Activated naive CD8-positive, alpha-beta T cell treated with anti-CD3 and anti-CD28 coated beads, Interleukin-2, amount 50 U/mL, for 16 hours (primary cell): ENCODE measurements around the gene ZC3HAV1L.
"Not testable (repeated sequence)": the region's sequence is repeated elsewhere in the genome, so short reads cannot be mapped to it uniquely, and the experiment has no call there.

Source experiments
- DNase-seq: peaks from one replicate; pipeline ENCODE4 v3.0.0-alpha.2; 2020; ENCODE audit warnings: low read depth, low spot score

ZC3HAV1L gene

GRCh38 chr7:139035586-139036353 is at the start of gene ZC3HAV1L:
Gene ZC3HAV1L, minus strand, starts transcription at chr7:139036042. Its CDS starts 25 bp downstream, at chr7:139036017.
- no peak for DNase-seq

GRCh38 chr7:139084709-139085108 is 48.9 kb upstream of the ZC3HAV1L start:
- DNase-seq: no peak

- DNase-seq: no peak
These were observed 45.7 kb upstream of the ZC3HAV1L start for GRCh38 chr7:139081584-139081983.

- no peak for DNase-seq
These were observed 45.1 kb upstream of the ZC3HAV1L start for GRCh38 chr7:139080905-139081304.

- DNase-seq: no peak
These were observed 44.0 kb upstream of the ZC3HAV1L start for GRCh38 chr7:139079861-139080260.

GRCh38 chr7:139078911-139079310 is 43.1 kb upstream of the ZC3HAV1L start:
- DNase-seq: no peak

GRCh38 chr7:139078399-139078798 is 42.6 kb upstream of the ZC3HAV1L start:
- DNase-seq: no peak

- not testable (repeated sequence) for DNase-seq
These were observed 41.9 kb upstream of the ZC3HAV1L start for GRCh38 chr7:139077706-139078105.

GRCh38 chr7:139075871-139076686 is 40.2 kb upstream of the ZC3HAV1L start:
- DNase-seq: no peak

- peak; percentile 26 for DNase-seq
These were observed 39.3 kb upstream of the ZC3HAV1L start for GRCh38 chr7:139075031-139075652.

- no peak for DNase-seq
These were observed 37.0 kb upstream of the ZC3HAV1L start for GRCh38 chr7:139072796-139073195.

GRCh38 chr7:139071680-139072079 is 35.8 kb upstream of the ZC3HAV1L start:
- DNase-seq: no peak

GRCh38 chr7:139068544-139069399 is 32.9 kb upstream of the ZC3HAV1L start:
- DNase-seq: no peak

- DNase-seq: no peak
These were observed 30.5 kb upstream of the ZC3HAV1L start for GRCh38 chr7:139066315-139066714.

- no peak for DNase-seq
These were observed 29.5 kb upstream of the ZC3HAV1L start for GRCh38 chr7:139065323-139065722.

GRCh38 chr7:139061416-139061815 is 25.6 kb upstream of the ZC3HAV1L start:
- DNase-seq: no peak

GRCh38 chr7:139060695-139061237 is 24.9 kb upstream of the ZC3HAV1L start:
- no peak for DNase-seq

GRCh38 chr7:139059905-139060304 is 24.1 kb upstream of the ZC3HAV1L start:
- no peak for DNase-seq

GRCh38 chr7:139058943-139059342 is 23.1 kb upstream of the ZC3HAV1L start:
- no peak for DNase-seq

GRCh38 chr7:139055674-139056073 is 19.8 kb upstream of the ZC3HAV1L start:
- DNase-seq: no peak

GRCh38 chr7:139054656-139055055 is 18.8 kb upstream of the ZC3HAV1L start:
- DNase-seq: not testable (repeated sequence)
